GM19239 (cell line): ENCODE measurements around the gene TTPAL.

Experiments
- DNase-seq: peaks from one replicate; pipeline ENCODE4 v3.0.0; 2011; ENCODE audit warnings: low spot score; ENCODE audit not compliant: insufficient read length
- FAIRE-seq: peaks from 2 replicates; lab custom pipeline; 2011; peaks lifted over from hg19 to GRCh38; lab: Jason Lieb, UNC

TTPAL gene

GRCh38 chr20:44494681-44495080, 19.0 kb downstream of the TTPAL start:
- DNase-seq: no peak

GRCh38 chr20:44495257-44495656, 19.6 kb downstream of the TTPAL start:
- FAIRE-seq (no peak), DNase-seq (no peak)

More at GRCh38 chr20:44494681-44495080, 19.0 kb downstream of the TTPAL start:
- FAIRE-seq: no peak

GRCh38 chr20:44495802-44496481, 20.3 kb downstream of the TTPAL start:
- FAIRE-seq (no peak), DNase-seq (no peak)

- FAIRE-seq (no peak), DNase-seq (no peak)
These were observed 21.3 kb downstream of the TTPAL start for GRCh38 chr20:44496976-44497375.

GRCh38 chr20:44497761-44498160, 22.1 kb downstream of the TTPAL start:
- FAIRE-seq: no peak

GRCh38 chr20:44500221-44500620, 24.5 kb downstream of the TTPAL start:
- DNase-seq (no peak), FAIRE-seq (no peak)

More at GRCh38 chr20:44497761-44498160, 22.1 kb downstream of the TTPAL start:
- DNase-seq: no peak

GRCh38 chr20:44501448-44501847, 25.8 kb downstream of the TTPAL start:
- DNase-seq (no peak), FAIRE-seq (no peak)

GRCh38 chr20:44502968-44503367, 27.3 kb downstream of the TTPAL start:
- DNase-seq: no peak
- FAIRE-seq: no peak

- FAIRE-seq: no peak
- DNase-seq: no peak
These were observed 29.0 kb downstream of the TTPAL start for GRCh38 chr20:44504402-44505307.

- FAIRE-seq: no peak
These were observed 34.1 kb downstream of the TTPAL start for GRCh38 chr20:44509762-44510161.

GRCh38 chr20:44513871-44514270, 38.2 kb downstream of the TTPAL start:
- no peak for DNase-seq
- no peak for FAIRE-seq

More at GRCh38 chr20:44509762-44510161, 34.1 kb downstream of the TTPAL start:
- DNase-seq: no peak

GRCh38 chr20:44516491-44516890, 40.8 kb downstream of the TTPAL start:
- DNase-seq: no peak
- no peak for FAIRE-seq

GRCh38 chr20:44517454-44517853, 41.8 kb downstream of the TTPAL start:
- FAIRE-seq (no peak), DNase-seq (no peak)

- no peak for FAIRE-seq
- DNase-seq: no peak
These were observed 42.6 kb downstream of the TTPAL start for GRCh38 chr20:44518248-44518647.

GRCh38 chr20:44520881-44521280, 45.2 kb downstream of the TTPAL start:
- DNase-seq: no peak
- no peak for FAIRE-seq

GRCh38 chr20:44521484-44522481, 46.1 kb downstream of the TTPAL start, which contains the start of gene SERINC3:
Gene SERINC3 (minus strand): TSS chr20:44522070. CDS start chr20:44521951, 119 bp downstream.
- DNase-seq (peak; percentile 91), FAIRE-seq (peak; percentile 93)

- DNase-seq (no peak), FAIRE-seq (no peak)
These were observed 47.2 kb downstream of the TTPAL start for GRCh38 chr20:44522841-44523240.

- FAIRE-seq (no peak), DNase-seq (no peak)
These were observed 48.1 kb downstream of the TTPAL start for GRCh38 chr20:44523746-44524145.

GRCh38 chr20:44526129-44526528, 50.5 kb downstream of the TTPAL start:
- no peak for DNase-seq
- no peak for FAIRE-seq

- no peak for DNase-seq
- no peak for FAIRE-seq
These were observed 52.1 kb downstream of the TTPAL start for GRCh38 chr20:44527716-44528199.
